PC-3 (cell line): ENCODE measurements around the gene GADD45G. TPM values are rescaled to one million over a fixed set of nuclear protein-coding genes. Genes with fewer than 3 reads are reported as not detected.

Experiments
- ATAC-seq: fragments of 200-7000 bp; cut with Tn5 transposase; 2 replicates; pipeline ENCODE4 v1.9.1; 2020; ENCODE audit warnings: mild to moderate bottlenecking, moderate library complexity
- Bru-seq: library from RNA; stranded (reverse); fragments of 400-500 nt; gene quantifications from one replicate; lab custom pipeline; 2021; lab: Mats Ljungman, UMichigan
- BruChase-seq, 2 experiments: library from RNA; stranded (reverse); fragments of 400-500 nt; gene quantifications; one replicate each; lab custom pipeline; 2021; lab: Mats Ljungman, UMichigan
- BruUV-seq: library from RNA; stranded (reverse); fragments of 400-500 nt; replicated peaks from 2 replicates; lab custom pipeline; 2021; lab: Mats Ljungman, UMichigan
- CTCF ChIA-PET: fragments of 300-600 bp; sonication (Branson Sonifier 250); formaldehyde crosslinking; loops from one replicate; lab custom pipeline; 2022; ENCODE audit warnings: antibody characterized with exemption; lab: Charles Lee
- POLR2A ChIA-PET: fragments of 300-600 bp; sonication (Branson Sonifier 250); formaldehyde crosslinking; loops from one replicate; lab custom pipeline; 2022; ENCODE audit warnings: antibody characterized with exemption; ENCODE audit not compliant: unreplicated experiment; lab: Charles Lee
- DNase-seq: peaks from one replicate; pipeline ENCODE4 v3.0.0-alpha.2; 2015
- H2AFZ ChIP-seq: fragments of 300-600 bp; sonication (generic); 2 replicates; pipeline ENCODE4 v1.6.0; 2016; ENCODE audit warnings: antibody characterized with exemption, low read length
- H3F3A ChIP-seq: fragments of 300-600 bp; sonication (generic); one replicate; pipeline ENCODE4 v1.6.0; 2017; ENCODE audit warnings: antibody characterized with exemption, low read length, control low read depth, mild to moderate bottlenecking; ENCODE audit not compliant: unreplicated experiment
- H3K27ac ChIP-seq: fragments of 300-600 bp; sonication (generic); 2 replicates; pipeline ENCODE4 v1.5.1; 2016; ENCODE audit warnings: mild to moderate bottlenecking, low read length
- H3K27me3 ChIP-seq: fragments of 300-600 bp; sonication (generic); 2 replicates; pipeline ENCODE4 v1.6.1; 2016; ENCODE audit warnings: low read length, mixed read lengths
- H3K36me3 ChIP-seq: fragments of 300-600 bp; sonication (generic); 2 replicates; pipeline ENCODE4 v1.6.1; 2016; ENCODE audit warnings: low read depth, mixed run types, low read length, mixed read lengths
- H3K4me1 ChIP-seq: fragments of 300-600 bp; sonication (generic); 2 replicates; pipeline ENCODE4 v1.5.1; 2016; ENCODE audit warnings: low read length; ENCODE audit not compliant: insufficient read depth
- H3K4me2 ChIP-seq: fragments of 300-600 bp; sonication (generic); 2 replicates; pipeline ENCODE4 v1.6.0; 2016; ENCODE audit warnings: low read length
- H3K4me3 ChIP-seq: fragments of 300-600 bp; sonication (generic); 2 replicates; pipeline ENCODE4 v1.5.1; 2016; ENCODE audit warnings: mild to moderate bottlenecking, low read length, mixed read lengths
- H3K79me2 ChIP-seq: fragments of 300-600 bp; sonication (generic); 2 replicates; pipeline ENCODE4 v1.6.1; 2017; ENCODE audit warnings: low read length, mixed read lengths
- H3K9ac ChIP-seq: fragments of 300-600 bp; sonication (generic); 2 replicates; pipeline ENCODE4 v1.6.0; 2016; ENCODE audit warnings: mild to moderate bottlenecking, low read length
- H3K9me2 ChIP-seq: fragments of 300-600 bp; sonication (generic); replicated peaks from 2 replicates; pipeline ENCODE4 v1.6.1; 2016; ENCODE audit warnings: mixed run types, low read length, mixed read lengths
- H3K9me3 ChIP-seq: fragments of 300-600 bp; sonication (generic); 2 replicates; pipeline ENCODE4 v1.6.1; 2016; ENCODE audit warnings: low read length, mixed read lengths
- H4K20me1 ChIP-seq: fragments of 300-600 bp; sonication (generic); 2 replicates; pipeline ENCODE4 v1.6.1; 2016; ENCODE audit warnings: low read length, mixed read lengths
- EZH2 ChIP-seq: fragments of 300-600 bp; sonication (generic); IDR thresholded peaks from one replicate; pipeline ENCODE4 v1.6.1; 2017; ENCODE audit warnings: antibody characterized with exemption, mild to moderate bottlenecking, low read length; ENCODE audit not compliant: unreplicated experiment
- EZH2phosphoT487 ChIP-seq: fragments of 300-600 bp; sonication (generic); IDR thresholded peaks from 2 replicates; pipeline ENCODE4 v1.6.1; 2018; ENCODE audit warnings: mild to moderate bottlenecking, antibody characterized with exemption, low read length, borderline replicate concordance
- intact Hi-C: fragments of 100-400 bp; cut with micrococcal nuclease; formaldehyde crosslinking; loops from 2 replicates; pipeline ENCODE4 v1.9.0; 2023
- long read RNA-seq: library from polyadenylated mRNA; unstranded; transcript quantifications from one replicate; pipeline ENCODE4 v2.0.0, GENCODE V29; 2021; ENCODE audit not compliant: unreplicated experiment
- total RNA-seq: library from RNA; depleted of rRNA; stranded (reverse); fragments of >200 nt; gene quantifications from 2 replicates; pipeline ENCODE4 v1.2.3, GENCODE V29; 2014; rRNA removed
- TF ChIP-seq, protein P1 (sequence below): fragments of 300-600 bp; sonication (generic); conservative IDR thresholded peaks from 2 replicates; pipeline ENCODE4 v1.5.1; 2017; ENCODE audit warnings: antibody characterized with exemption, low read depth, mild to moderate bottlenecking, low read length

The GADD45G gene, protein sequence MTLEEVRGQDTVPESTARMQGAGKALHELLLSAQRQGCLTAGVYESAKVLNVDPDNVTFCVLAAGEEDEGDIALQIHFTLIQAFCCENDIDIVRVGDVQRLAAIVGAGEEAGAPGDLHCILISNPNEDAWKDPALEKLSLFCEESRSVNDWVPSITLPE
- 0.69 and 2.1 TPM in 2 replicates for total RNA-seq
- percentile 19 among the genes with signal in this experiment for Bru-seq, nascent RNA
- BruChase-seq, experiment 1, labeled RNA remaining after a 6-hour chase: not detected
- BruChase-seq, experiment 2, labeled RNA remaining after a 2-hour chase: percentile 18 among the genes with signal in this experiment
- long read RNA-seq, partial matches to known transcripts: 0 of 1 reads
- long read RNA-seq, other reads (novel, unspliced or antisense): 0 of 1 reads

DNA sequence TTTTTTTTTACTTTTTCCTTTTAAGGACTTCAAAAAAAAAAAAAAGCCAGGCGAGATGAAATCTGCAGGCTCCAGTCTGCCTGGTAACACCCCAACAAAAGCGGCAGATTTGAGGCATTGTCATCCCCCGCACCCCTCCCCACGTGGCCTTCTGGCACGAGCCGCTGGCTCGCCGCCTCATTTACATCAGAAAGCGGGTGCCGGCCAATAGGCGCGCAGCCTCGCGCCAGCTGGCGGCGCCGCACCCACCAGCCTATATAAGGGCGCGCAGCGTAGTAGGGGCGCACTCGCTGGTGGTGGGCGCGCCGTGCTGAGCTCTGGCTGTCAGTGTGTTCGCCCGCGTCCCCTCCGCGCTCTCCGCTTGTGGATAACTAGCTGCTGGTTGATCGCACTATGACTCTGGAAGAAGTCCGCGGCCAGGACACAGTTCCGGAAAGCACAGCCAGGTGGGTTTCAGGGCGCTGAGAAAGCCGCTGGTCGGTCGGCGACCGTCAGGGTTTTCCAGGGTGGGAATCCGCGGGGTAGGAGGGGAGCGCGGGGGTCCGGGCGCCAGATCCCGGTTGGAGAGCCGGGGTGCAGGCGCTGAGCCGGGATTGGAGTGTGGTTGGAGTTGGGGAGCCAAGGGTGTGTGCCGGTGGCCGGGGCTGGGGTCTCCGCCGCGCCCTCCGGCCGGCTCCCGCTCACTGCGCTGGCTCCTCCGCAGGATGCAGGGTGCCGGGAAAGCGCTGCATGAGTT is at the start of gene GADD45G:
GADD45G (plus strand) TSS at position 284 of the 736 bp plus-strand sequence; CDS start at position 394, 110 bp downstream.
- peak within 1 kb of the TSS; percentile 95 for H2AFZ ChIP-seq
- no peaks in the 10 kb centered on the region for H3F3A ChIP-seq
- no TSS peak for BruUV-seq
- H3K9me2 ChIP-seq: no peaks in the 10 kb centered on the region
- peaks cover 18% of the 10 kb centered on the region for H3K4me1 ChIP-seq
- no peak for TF ChIP-seq EZH2phosphoT487
- TF ChIP-seq, protein P1, sequence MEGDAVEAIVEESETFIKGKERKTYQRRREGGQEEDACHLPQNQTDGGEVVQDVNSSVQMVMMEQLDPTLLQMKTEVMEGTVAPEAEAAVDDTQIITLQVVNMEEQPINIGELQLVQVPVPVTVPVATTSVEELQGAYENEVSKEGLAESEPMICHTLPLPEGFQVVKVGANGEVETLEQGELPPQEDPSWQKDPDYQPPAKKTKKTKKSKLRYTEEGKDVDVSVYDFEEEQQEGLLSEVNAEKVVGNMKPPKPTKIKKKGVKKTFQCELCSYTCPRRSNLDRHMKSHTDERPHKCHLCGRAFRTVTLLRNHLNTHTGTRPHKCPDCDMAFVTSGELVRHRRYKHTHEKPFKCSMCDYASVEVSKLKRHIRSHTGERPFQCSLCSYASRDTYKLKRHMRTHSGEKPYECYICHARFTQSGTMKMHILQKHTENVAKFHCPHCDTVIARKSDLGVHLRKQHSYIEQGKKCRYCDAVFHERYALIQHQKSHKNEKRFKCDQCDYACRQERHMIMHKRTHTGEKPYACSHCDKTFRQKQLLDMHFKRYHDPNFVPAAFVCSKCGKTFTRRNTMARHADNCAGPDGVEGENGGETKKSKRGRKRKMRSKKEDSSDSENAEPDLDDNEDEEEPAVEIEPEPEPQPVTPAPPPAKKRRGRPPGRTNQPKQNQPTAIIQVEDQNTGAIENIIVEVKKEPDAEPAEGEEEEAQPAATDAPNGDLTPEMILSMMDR: no peak
- no peak for TF ChIP-seq EZH2
- H3K4me2 ChIP-seq: peak within 1 kb of the TSS; percentile 93
- H3K27me3 ChIP-seq: peaks cover 34% of the 10 kb centered on the region
- peak within 1 kb of the TSS; percentile 71 for H3K27ac ChIP-seq
- ChIA-PET POLR2A (no interaction called here), CTCF (no interaction called here)
- no peaks in the 10 kb centered on the region for H3K9me3 ChIP-seq
- DNase-seq (peak; percentile 32), ATAC-seq (no peak)
- intact Hi-C loops: no loop called here
- no peaks in the 10 kb centered on the region for H3K79me2 ChIP-seq
- H3K4me3 ChIP-seq: peak within 1 kb of the TSS; percentile 67
- no peaks in the 10 kb centered on the region for H3K36me3 ChIP-seq
- H3K9ac ChIP-seq: peak within 1 kb of the TSS; percentile 56
- no peaks in the 10 kb centered on the region for H4K20me1 ChIP-seq

DNA sequence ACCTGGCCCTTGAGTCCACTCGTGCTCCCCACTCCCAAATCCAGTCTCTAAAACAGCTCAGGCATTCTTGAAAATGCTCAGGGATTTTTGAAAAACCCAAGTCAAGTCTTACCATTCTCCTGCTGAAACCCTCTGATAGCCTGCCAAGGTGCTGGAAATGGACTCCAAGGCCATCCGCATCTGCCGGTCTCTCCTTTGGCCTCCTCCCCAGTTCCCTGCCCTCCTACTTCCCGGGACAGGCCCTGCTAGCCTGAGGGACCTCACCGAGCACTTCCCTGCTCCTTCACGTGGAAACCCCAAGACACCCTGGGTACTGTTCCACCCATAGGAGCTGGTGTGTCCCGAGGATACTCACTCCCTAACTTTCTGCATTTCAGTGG is 49.8 kb upstream of the GADD45G start:
- Histone ChIP-seq H3K4me2 (no peak overlapping the region), H3F3A (no peaks in the 10 kb centered on the region), H3K27me3 (no peaks in the 10 kb centered on the region), H3K79me2 (no peaks in the 10 kb centered on the region), H3K4me1 (peaks cover 9% of the 10 kb centered on the region; the same call in 1 of the 2 replicates), H3K36me3 (no peaks in the 10 kb centered on the region), H3K4me3 (no peak overlapping the region), H4K20me1 (no peaks in the 10 kb centered on the region), H3K9ac (no peak overlapping the region), H2AFZ (no peak overlapping the region), H3K9me3 (no peaks in the 10 kb centered on the region), H3K9me2 (no peaks in the 10 kb centered on the region), H3K27ac (no peak overlapping the region)
- DNase-seq (no peak), ATAC-seq (no peak)
- TF ChIP-seq EZH2: no peak
- TF ChIP-seq EZH2phosphoT487: no peak
- TF ChIP-seq, protein P1: no peak
- POLR2A ChIA-PET: no interaction called here
- intact Hi-C loops: no loop called here
- BruUV-seq: no TSS peak
- CTCF ChIA-PET: no interaction called here
